Neural cell (in vitro differentiated cells): ENCODE results near the gene CCNDBP1.

Experiments used
- EP300 ChIP-seq: fragments of 450-650 bp; conservative IDR thresholded peaks from 2 replicates; pipeline ENCODE4 v1.6.1; 2014; ENCODE audit warnings: antibody characterized with exemption, mild to moderate bottlenecking, moderate library complexity; ENCODE audit not compliant: poor library complexity, severe bottlenecking
- EZH2 ChIP-seq: fragments of 200-600, 300-800 bp; shearing (Covaris generic), sonication (generic); IDR thresholded peaks from 2 replicates; pipeline ENCODE4 v1.6.1; 2014; ENCODE audit warnings: antibody characterized with exemption, low read length, borderline replicate concordance, mild to moderate bottlenecking; ENCODE audit not compliant: insufficient read depth, poor library complexity, severe bottlenecking
- POLR2AphosphoS5 ChIP-seq: IDR thresholded peaks from 2 replicates; pipeline ENCODE4 v1.6.1; 2012
- TAF1 ChIP-seq: IDR thresholded peaks from 2 replicates; pipeline ENCODE4 v1.6.1; 2012; ENCODE audit warnings: low read depth
- TF ChIP-seq, protein P1 (sequence below): fragments of 450-650 bp; IDR thresholded peaks from 2 replicates; pipeline ENCODE4 v1.5.1; 2014; ENCODE audit warnings: antibody characterized with exemption, mild to moderate bottlenecking, moderate library complexity; ENCODE audit not compliant: poor library complexity, severe bottlenecking

DNA sequence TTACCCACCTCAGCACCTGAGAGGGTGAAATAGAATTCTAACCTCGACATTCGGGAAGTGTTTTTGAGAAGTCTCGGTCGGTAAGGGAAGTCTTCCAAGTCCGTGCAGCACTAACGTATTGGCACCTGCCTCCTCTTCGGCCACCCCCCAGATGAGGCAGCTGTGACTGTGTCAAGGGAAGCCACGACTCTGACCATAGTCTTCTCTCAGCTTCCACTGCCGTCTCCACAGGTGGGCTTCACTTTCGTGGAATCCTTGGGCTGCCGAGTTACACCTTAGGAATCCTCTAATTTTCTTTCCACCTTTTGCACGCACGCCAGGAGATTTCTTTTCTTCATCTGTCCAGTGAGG is 775 bp downstream of the CCNDBP1 start:
- TF ChIP-seq, protein P1, sequence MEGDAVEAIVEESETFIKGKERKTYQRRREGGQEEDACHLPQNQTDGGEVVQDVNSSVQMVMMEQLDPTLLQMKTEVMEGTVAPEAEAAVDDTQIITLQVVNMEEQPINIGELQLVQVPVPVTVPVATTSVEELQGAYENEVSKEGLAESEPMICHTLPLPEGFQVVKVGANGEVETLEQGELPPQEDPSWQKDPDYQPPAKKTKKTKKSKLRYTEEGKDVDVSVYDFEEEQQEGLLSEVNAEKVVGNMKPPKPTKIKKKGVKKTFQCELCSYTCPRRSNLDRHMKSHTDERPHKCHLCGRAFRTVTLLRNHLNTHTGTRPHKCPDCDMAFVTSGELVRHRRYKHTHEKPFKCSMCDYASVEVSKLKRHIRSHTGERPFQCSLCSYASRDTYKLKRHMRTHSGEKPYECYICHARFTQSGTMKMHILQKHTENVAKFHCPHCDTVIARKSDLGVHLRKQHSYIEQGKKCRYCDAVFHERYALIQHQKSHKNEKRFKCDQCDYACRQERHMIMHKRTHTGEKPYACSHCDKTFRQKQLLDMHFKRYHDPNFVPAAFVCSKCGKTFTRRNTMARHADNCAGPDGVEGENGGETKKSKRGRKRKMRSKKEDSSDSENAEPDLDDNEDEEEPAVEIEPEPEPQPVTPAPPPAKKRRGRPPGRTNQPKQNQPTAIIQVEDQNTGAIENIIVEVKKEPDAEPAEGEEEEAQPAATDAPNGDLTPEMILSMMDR: peak; percentile 18
- TF ChIP-seq POLR2AphosphoS5 (no peak), TAF1 (no peak), EP300 (no peak), EZH2 (no peak)
